ENCODE measurements around the gene SLC34A3.

Gene SLC34A3

DNA sequence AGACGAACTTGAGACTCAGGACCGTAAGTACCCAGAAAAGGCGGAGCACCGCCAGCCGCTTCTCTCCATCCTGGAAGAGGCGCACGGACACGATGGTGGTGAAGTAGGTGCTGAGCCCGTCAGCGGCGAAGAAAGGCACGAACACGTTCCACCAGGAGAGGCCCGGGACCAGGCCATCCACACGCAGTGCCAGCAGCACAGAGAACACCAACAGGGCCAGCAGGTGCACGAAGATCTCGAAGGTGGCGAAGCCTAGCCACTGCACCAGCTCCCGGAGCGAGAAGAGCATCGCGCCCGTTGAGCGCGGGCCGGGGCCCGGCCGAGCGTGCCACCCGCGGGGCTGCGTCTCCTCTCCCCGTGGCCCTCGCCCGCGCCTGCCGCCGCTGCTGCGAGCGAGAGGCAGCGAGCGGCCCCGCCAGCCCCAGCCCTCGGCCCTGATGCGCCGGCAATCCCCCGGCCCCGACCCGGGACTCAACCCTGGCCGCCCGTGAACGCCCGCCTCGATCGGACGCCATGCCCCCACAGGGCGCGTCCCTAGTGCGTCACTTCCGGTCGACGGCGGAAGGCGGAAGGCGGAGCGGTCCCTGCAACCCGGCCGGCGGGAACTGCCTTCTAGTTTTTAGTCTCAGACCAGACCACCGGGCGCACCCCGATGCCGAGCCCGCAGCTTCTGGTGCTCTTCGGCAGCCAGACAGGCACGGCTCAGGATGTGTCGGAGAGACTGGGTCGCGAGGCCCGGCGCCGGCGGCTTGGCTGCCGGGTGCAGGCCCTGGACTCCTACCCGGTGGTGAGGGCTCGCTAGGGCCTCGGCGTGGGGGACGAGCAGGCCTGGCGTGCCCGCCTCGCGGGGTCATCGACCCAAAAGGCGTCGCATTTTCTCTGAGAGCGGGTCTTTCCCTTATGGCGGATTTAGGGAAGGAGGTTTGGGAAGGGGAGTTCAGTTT, 25.3 kb upstream of the SLC34A3 start, which contains the start of the genes NDOR1 and TMEM203:
TSS of gene NDOR1 (plus strand) at position 575 of the 944 bp plus-strand sequence. CDS start at position 653, 78 bp downstream.
TSS of gene TMEM203 (minus strand) at position 523 of the 944 bp plus-strand sequence. CDS start at position 289, 234 bp downstream.
- TF ChIP-seq, protein P1, sequence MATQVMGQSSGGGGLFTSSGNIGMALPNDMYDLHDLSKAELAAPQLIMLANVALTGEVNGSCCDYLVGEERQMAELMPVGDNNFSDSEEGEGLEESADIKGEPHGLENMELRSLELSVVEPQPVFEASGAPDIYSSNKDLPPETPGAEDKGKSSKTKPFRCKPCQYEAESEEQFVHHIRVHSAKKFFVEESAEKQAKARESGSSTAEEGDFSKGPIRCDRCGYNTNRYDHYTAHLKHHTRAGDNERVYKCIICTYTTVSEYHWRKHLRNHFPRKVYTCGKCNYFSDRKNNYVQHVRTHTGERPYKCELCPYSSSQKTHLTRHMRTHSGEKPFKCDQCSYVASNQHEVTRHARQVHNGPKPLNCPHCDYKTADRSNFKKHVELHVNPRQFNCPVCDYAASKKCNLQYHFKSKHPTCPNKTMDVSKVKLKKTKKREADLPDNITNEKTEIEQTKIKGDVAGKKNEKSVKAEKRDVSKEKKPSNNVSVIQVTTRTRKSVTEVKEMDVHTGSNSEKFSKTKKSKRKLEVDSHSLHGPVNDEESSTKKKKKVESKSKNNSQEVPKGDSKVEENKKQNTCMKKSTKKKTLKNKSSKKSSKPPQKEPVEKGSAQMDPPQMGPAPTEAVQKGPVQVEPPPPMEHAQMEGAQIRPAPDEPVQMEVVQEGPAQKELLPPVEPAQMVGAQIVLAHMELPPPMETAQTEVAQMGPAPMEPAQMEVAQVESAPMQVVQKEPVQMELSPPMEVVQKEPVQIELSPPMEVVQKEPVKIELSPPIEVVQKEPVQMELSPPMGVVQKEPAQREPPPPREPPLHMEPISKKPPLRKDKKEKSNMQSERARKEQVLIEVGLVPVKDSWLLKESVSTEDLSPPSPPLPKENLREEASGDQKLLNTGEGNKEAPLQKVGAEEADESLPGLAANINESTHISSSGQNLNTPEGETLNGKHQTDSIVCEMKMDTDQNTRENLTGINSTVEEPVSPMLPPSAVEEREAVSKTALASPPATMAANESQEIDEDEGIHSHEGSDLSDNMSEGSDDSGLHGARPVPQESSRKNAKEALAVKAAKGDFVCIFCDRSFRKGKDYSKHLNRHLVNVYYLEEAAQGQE (IDR thresholded peaks at IDR 0.05; ENCODE audit: insufficient read depth in 1 of 2, low read depth in 2 of 2, low read length in 2 of 2), result peak in 1 of 2 experiments; percentile 46; a peak in 1 of 4 replicates
- TF ChIP-seq SIN3A (IDR thresholded peaks at IDR 0.05; ENCODE audit: borderline replicate concordance, insufficient read depth, low read length) (peak; percentile 74; the same call in 1 of the 2 replicates), TAF1 (IDR thresholded peaks at IDR 0.05; ENCODE audit: borderline replicate concordance, insufficient read depth, low read length) (peak; percentile 82; the same call in 1 of the 2 replicates), FOXP2 (optimal IDR thresholded peaks at IDR 0.05; ENCODE audit: borderline replicate concordance, extremely low read depth, extremely low read length, insufficient read depth) (no peak), POLR2AphosphoS5 (IDR thresholded peaks at IDR 0.05; ENCODE audit: low read depth, low read length) (peak; percentile 76; the same call in 1 of the 2 replicates)

DNA sequence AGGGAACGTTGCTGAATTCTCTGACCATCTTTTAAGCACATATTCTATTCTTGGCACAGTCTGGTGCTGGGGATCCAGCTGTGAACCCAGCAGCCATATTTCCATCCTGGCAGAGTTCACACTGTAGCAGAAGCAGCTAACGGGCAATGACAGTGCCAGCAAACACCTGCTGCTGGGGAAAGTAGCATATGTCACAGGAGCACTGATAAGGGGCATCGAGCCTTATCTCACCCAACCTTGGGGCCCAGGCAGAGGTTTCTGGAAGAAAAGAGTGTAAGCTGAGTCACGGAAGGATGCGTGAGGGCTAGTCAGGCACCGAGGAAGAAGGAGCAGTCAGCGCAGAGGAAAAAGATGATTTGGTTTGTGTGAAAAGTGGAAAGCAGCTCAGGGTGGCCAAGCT, 24.1 kb upstream of the SLC34A3 start:
- TF ChIP-seq SIN3A (IDR thresholded peaks at IDR 0.05; ENCODE audit: borderline replicate concordance, insufficient read depth, low read length) (no peak), TAF1 (IDR thresholded peaks at IDR 0.05; ENCODE audit: borderline replicate concordance, insufficient read depth, low read length) (no peak), FOXP2 (optimal IDR thresholded peaks at IDR 0.05; ENCODE audit: borderline replicate concordance, extremely low read depth, extremely low read length, insufficient read depth) (no peak), POLR2AphosphoS5 (IDR thresholded peaks at IDR 0.05; ENCODE audit: low read depth, low read length) (no peak)
- TF ChIP-seq, protein P1 (IDR thresholded peaks at IDR 0.05; ENCODE audit: insufficient read depth in 1 of 2, low read depth in 2 of 2, low read length in 2 of 2), result no peak

DNA sequence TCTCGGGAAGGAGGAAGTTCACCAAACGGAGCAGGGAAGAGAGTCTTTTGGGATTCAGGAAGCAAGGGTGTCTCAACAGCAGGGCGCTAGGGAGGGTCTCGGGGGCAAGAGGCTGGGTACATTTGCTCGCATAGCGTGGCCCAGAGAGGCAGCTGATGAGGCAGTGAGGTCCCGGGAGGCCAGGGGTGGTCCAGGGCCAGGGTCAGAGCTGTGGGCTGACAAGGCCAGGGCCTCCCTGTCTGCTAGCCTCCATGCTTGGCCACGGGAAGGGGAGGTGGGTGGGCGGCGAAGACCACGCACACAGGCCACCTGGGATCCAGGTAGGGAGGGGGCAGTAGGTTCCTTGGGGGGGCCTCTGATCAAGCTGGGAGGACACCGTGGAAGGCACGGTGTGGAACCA, 19.2 kb upstream of the SLC34A3 start:
- no peak for TF ChIP-seq POLR2AphosphoS5 (IDR thresholded peaks at IDR 0.05; ENCODE audit: low read depth, low read length)
- no peak for TF ChIP-seq TAF1 (IDR thresholded peaks at IDR 0.05; ENCODE audit: borderline replicate concordance, insufficient read depth, low read length)
- TF ChIP-seq SIN3A (IDR thresholded peaks at IDR 0.05; ENCODE audit: borderline replicate concordance, insufficient read depth, low read length), result no peak
- TF ChIP-seq, protein P1 (IDR thresholded peaks at IDR 0.05; ENCODE audit: insufficient read depth in 1 of 2, low read depth in 2 of 2, low read length in 2 of 2), result no peak
- no peak for TF ChIP-seq FOXP2 (optimal IDR thresholded peaks at IDR 0.05; ENCODE audit: borderline replicate concordance, extremely low read depth, extremely low read length, insufficient read depth)

DNA sequence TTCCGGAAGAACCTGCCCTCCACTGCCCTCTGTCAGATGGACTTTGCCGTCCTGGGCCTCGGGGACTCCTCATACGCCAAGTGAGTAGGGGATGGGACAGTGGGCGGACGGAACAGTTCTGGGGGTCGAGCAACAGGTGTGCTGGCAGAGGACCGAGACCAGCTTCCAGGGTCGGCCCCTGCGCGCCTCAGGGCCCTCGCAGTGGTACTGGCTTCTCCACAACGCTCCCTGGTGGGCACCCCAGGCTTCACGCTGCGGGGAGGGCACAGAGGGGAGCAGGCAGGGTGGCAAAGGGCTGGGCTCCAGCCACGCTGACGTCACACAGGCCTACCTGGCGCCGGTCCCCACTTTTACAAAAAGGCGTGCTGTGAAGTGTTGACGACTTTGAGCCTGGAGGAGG, 18.2 kb upstream of the SLC34A3 start:
- TF ChIP-seq SIN3A (IDR thresholded peaks at IDR 0.05; ENCODE audit: borderline replicate concordance, insufficient read depth, low read length), result no peak
- no peak for TF ChIP-seq FOXP2 (optimal IDR thresholded peaks at IDR 0.05; ENCODE audit: borderline replicate concordance, extremely low read depth, extremely low read length, insufficient read depth)
- TF ChIP-seq POLR2AphosphoS5 (IDR thresholded peaks at IDR 0.05; ENCODE audit: low read depth, low read length), result no peak
- TF ChIP-seq, protein P1 (IDR thresholded peaks at IDR 0.05; ENCODE audit: insufficient read depth in 1 of 2, low read depth in 2 of 2, low read length in 2 of 2), result no peak
- TF ChIP-seq TAF1 (IDR thresholded peaks at IDR 0.05; ENCODE audit: borderline replicate concordance, insufficient read depth, low read length), result no peak

All from PFSK-1 (cell line).